K562 (cell line): ENCODE data around the gene FRMD4B. TPM values are rescaled to one million over a fixed set of nuclear protein-coding genes. Genes with fewer than 3 reads are reported as not detected.

ENCODE experiments used
- ATAC-seq: fragments of 200-7000 bp; cut with Tn5 transposase; 3 replicates; pipeline ENCODE4 v1.9.1; 2020; ENCODE audit warnings: moderate library complexity
- BruUV-seq: library from RNA; stranded (reverse); fragments of 400-500 nt; replicated peaks from 2 replicates; lab custom pipeline; 2021; lab: Mats Ljungman, UMichigan
- CTCF ChIA-PET: fragments of 300-600 bp; formaldehyde crosslinking; extraction: SDS; loops from one replicate; lab custom pipeline; 2021; ENCODE audit warnings: low intra/inter-chr PET ratio; lab: Yijun Ruan, JAX
- POLR2A ChIA-PET: fragments of 300-600, 350-650 bp; sonication (Branson Sonifier 250); formaldehyde crosslinking; extraction: SDS; loops from one replicate; lab custom pipeline; 2021; ENCODE audit warnings: antibody characterized with exemption, inconsistent platforms; lab: Yijun Ruan, JAX
- DNase-seq, 4 experiments: peaks; one replicate each; pipeline versions ENCODE4 v3.0.0 to v3.0.0-alpha.2; 2011 to 2018; ENCODE audit warnings: low spot score in 3 of 4, mixed read lengths in 3 of 4; ENCODE audit errors: extremely low read depth in 1 of 4
- FAIRE-seq: peaks from 2 replicates; lab custom pipeline; 2011; peaks lifted over from hg19 to GRCh38; lab: Jason Lieb, UNC
- H2AFZ ChIP-seq: 2 replicates; pipeline ENCODE4 v1.6.0; 2011; ENCODE audit warnings: low read depth, low read length, control low read depth, inconsistent platforms
- H3K27ac ChIP-seq: fragments of 200-600 bp; 3 replicates; pipeline ENCODE4 v1.8.0; 2011; ENCODE audit warnings: low read depth, mild to moderate bottlenecking, control low read depth, inconsistent platforms, low read length, moderate library complexity, mixed read lengths; ENCODE audit errors: extremely low read depth
- H3K27me3 ChIP-seq, 2 experiments: fragments of 300-600 bp in 1 of 2; 2 replicates in 1 of 2; 3 replicates in 1 of 2; pipeline versions ENCODE4 v1.6.0 to v1.8.0; 2011; ENCODE audit warnings: inconsistent platforms in 2 of 2, low read length in 2 of 2, mild to moderate bottlenecking in 1 of 2, mixed read lengths in 1 of 2, moderate library complexity in 1 of 2; ENCODE audit not compliant: control insufficient read depth in 2 of 2, insufficient read depth in 2 of 2
- H3K36me3 ChIP-seq: fragments of 300-600 bp; 3 replicates; pipeline ENCODE4 v1.8.0; 2011; ENCODE audit warnings: mild to moderate bottlenecking, low read length, inconsistent platforms; ENCODE audit not compliant: control insufficient read depth, insufficient read depth
- H3K4me1 ChIP-seq, 2 experiments: fragments of 200-600 bp in 1 of 2; replicated peaks in 1 of 2; 2 replicates in 1 of 2; 3 replicates in 1 of 2; pipeline versions ENCODE4 v1.5.1 to v1.8.0; 2011; ENCODE audit warnings: inconsistent platforms in 2 of 2, low read length in 2 of 2, mild to moderate bottlenecking in 1 of 2, mixed read lengths in 1 of 2, moderate library complexity in 1 of 2; ENCODE audit not compliant: control insufficient read depth in 2 of 2, insufficient read depth in 2 of 2
- H3K4me2 ChIP-seq: 2 replicates; pipeline ENCODE4 v1.6.1; 2011; ENCODE audit warnings: low read length, control low read depth, inconsistent platforms, mixed read lengths; ENCODE audit not compliant: insufficient read depth
- H3K4me3 ChIP-seq: fragments of 200-600 bp; sonication (generic), shearing (Covaris generic); 2 replicates; pipeline ENCODE4 v1.5.1; 2016; ENCODE audit warnings: control low read depth, inconsistent platforms
- H3K79me2 ChIP-seq: fragments of 200-600 bp; 3 replicates; pipeline ENCODE4 v1.8.0; 2011; ENCODE audit warnings: low read length, inconsistent platforms; ENCODE audit not compliant: control insufficient read depth, insufficient read depth
- H3K9ac ChIP-seq, 2 experiments: 2 replicates each; pipeline versions ENCODE4 v1.6.0 to v1.6.1; 2011; ENCODE audit warnings: low read depth in 2 of 2, low read length in 2 of 2, control low read depth in 1 of 2, inconsistent platforms in 1 of 2, mild to moderate bottlenecking in 1 of 2, mixed read lengths in 1 of 2; ENCODE audit not compliant: insufficient read depth in 1 of 2
- H3K9me1 ChIP-seq: one replicate; pipeline ENCODE4 v1.6.0; 2011; ENCODE audit warnings: inconsistent platforms, mild to moderate bottlenecking, low read length, moderate library complexity; ENCODE audit not compliant: control insufficient read depth, insufficient read depth
- H3K9me3 ChIP-seq: replicated peaks from 2 replicates; pipeline ENCODE4 v1.5.1; 2011; ENCODE audit warnings: low read depth, low read length, inconsistent platforms; ENCODE audit not compliant: control insufficient read depth, insufficient read depth
- H4K20me1 ChIP-seq: replicated peaks from 2 replicates; pipeline ENCODE4 v1.6.1; 2011; ENCODE audit warnings: low read length, inconsistent platforms, mixed read lengths; ENCODE audit not compliant: control insufficient read depth, insufficient read depth
- CXXC5 ChIP-seq: fragments of 250-450 bp; sonication (Bioruptor Pico); IDR thresholded peaks from 2 replicates; pipeline ENCODE4 v1.8.0; 2022; ENCODE audit warnings: inconsistent platforms, mild to moderate bottlenecking, moderate library complexity
- EP300 ChIP-seq: IDR thresholded peaks from 2 replicates; pipeline ENCODE4 v1.6.1; 2012; ENCODE audit warnings: low read length, improper control_type of control experiment
- GTF2E2 ChIP-seq: fragments of 200-800 bp; sonication (Bioruptor generic); IDR thresholded peaks from 2 replicates; pipeline ENCODE4 v1.6.1; 2016; ENCODE audit warnings: missing genetic modification characterization, missing compliant biosample characterization
- KAT7 ChIP-seq: sonication (generic); formaldehyde crosslinking; IDR thresholded peaks from 2 replicates; pipeline ENCODE4 v1.8.0; 2022; ENCODE audit warnings: missing genetic modification reagents, mild to moderate bottlenecking, borderline replicate concordance
- NCOA2 ChIP-seq, 2 experiments: fragments of 450-650 bp; IDR thresholded peaks; 2 replicates each; pipeline ENCODE4 v1.6.1; 2018; ENCODE audit warnings: mild to moderate bottlenecking in 2 of 2, moderate library complexity in 1 of 2; ENCODE audit not compliant: partially characterized antibody in 2 of 2
- NR1H2 ChIP-seq: sonication (generic); formaldehyde crosslinking; IDR thresholded peaks from 2 replicates; pipeline ENCODE4 v1.4.0; 2020; ENCODE audit warnings: mild to moderate bottlenecking, missing genetic modification reagents
- SFPQ ChIP-seq: fragments of 200-400 bp; formaldehyde crosslinking; IDR thresholded peaks from 2 replicates; pipeline ENCODE4 v1.6.1; 2017; ENCODE audit warnings: mild to moderate bottlenecking, low read depth, low read length, moderate library complexity
- SMAD2 ChIP-seq: fragments of 150-350 bp; IDR thresholded peaks from 2 replicates; pipeline ENCODE4 v1.6.1; 2014; ENCODE audit warnings: low read depth, mild to moderate bottlenecking, low read length
- SRSF3 ChIP-seq: fragments of 200-400 bp; formaldehyde crosslinking; IDR thresholded peaks from 2 replicates; pipeline ENCODE4 v1.6.1; 2016; ENCODE audit warnings: mild to moderate bottlenecking, low read length, moderate library complexity; ENCODE audit not compliant: insufficient read depth
- SRSF7 ChIP-seq: fragments of 200-400 bp; formaldehyde crosslinking; optimal IDR thresholded peaks from 2 replicates; pipeline ENCODE3; 2017; ENCODE audit warnings: mild to moderate bottlenecking, low read depth, low read length
- YY1 ChIP-seq, 3 experiments: IDR thresholded peaks; 2 replicates each; pipeline ENCODE4 v1.6.1; 2011; ENCODE audit warnings: low read length in 2 of 3, mild to moderate bottlenecking in 2 of 3, moderate library complexity in 2 of 3, borderline replicate concordance in 1 of 3, control low read depth in 1 of 3, low read depth in 1 of 3; ENCODE audit not compliant: insufficient read depth in 3 of 3, insufficient replicate concordance in 2 of 3, control insufficient read depth in 1 of 3, insufficient read length in 1 of 3; ENCODE audit errors: extremely low read depth in 1 of 3
- ZBTB17 ChIP-seq: fragments of 450-650 bp; formaldehyde crosslinking; IDR thresholded peaks from 2 replicates; pipeline ENCODE4 v1.4.0; 2020; ENCODE audit warnings: mild to moderate bottlenecking
- ZFP1 ChIP-seq: fragments of 450-650 bp; formaldehyde crosslinking; IDR thresholded peaks from 2 replicates; pipeline ENCODE4 v1.4.0; 2020; ENCODE audit warnings: mild to moderate bottlenecking, mixed read lengths
- ZNF561 ChIP-seq: fragments of 450-650 bp; formaldehyde crosslinking; conservative IDR thresholded peaks from 2 replicates; pipeline ENCODE4 v1.4.0; 2020; ENCODE audit warnings: mild to moderate bottlenecking, moderate library complexity
- ZNF589 ChIP-seq: fragments of 200-800 bp; sonication (Bioruptor generic); IDR thresholded peaks from 2 replicates; pipeline ENCODE4 v1.6.1; 2016; ENCODE audit warnings: low read depth, missing genetic modification characterization, missing compliant biosample characterization
- WGBS: fragments of 100-300 bp; shearing (Covaris generic); methylation state at CpG from one replicate; pipeline ENCODE4 v1.1.6; 2016; ENCODE audit warnings: low coverage, mixed read lengths; ENCODE audit not compliant: insufficient coverage; ENCODE audit errors: missing lambda C conversion rate; 5-methylcytosine and 5-hydroxymethylcytosine counted together
- in situ Hi-C: fragments of 300-500 bp; cut with MboI; formaldehyde crosslinking; loops from 4 replicates; pipeline ENCODE4 v1.15.0; 2018; ENCODE audit warnings: inconsistent platforms, mixed read lengths
- intact Hi-C: fragments of 100-400 bp; cut with micrococcal nuclease; formaldehyde crosslinking; loops from 2 replicates; pipeline ENCODE4 v1.14.2; 2022
- polyA plus RNA-seq, 8 experiments: library from polyadenylated mRNA; depleted of rRNA in 4 of 8; stranded (reverse) in 5 of 8; unstranded in 3 of 8; fragments of >200 nt; fragmentation: Nextera tagmentation in 2 of 8; fragmentation: Illumina TruSeq in 1 of 8; extraction: Ambion mirVana in 2 of 8; extraction: Trizol in 1 of 8; gene quantifications; 2 replicates each; pipeline versions ENCODE4 v1.2.1 to v1.2.3, GENCODE V29; 2011 to 2014; ENCODE audit warnings: inconsistent platforms in 1 of 8, missing spikeins in 1 of 8
- total RNA-seq, 7 experiments: library from RNA; depleted of rRNA in 6 of 7; stranded (reverse); fragments of >200 nt in 6 of 7; fragmentation: Illumina TruSeq in 2 of 7; extraction: Trizol in 2 of 7; gene quantifications; 2 replicates each; pipeline versions ENCODE4 v1.2.1 to v1.2.3, GENCODE V29; 2011 to 2021; ENCODE audit warnings: low replicate concordance in 1 of 7
- TF ChIP-seq, protein P1 (sequence below), 3 experiments: fragments of 200-800 bp in 1 of 3; sonication (Bioruptor generic) in 1 of 3; sonication (generic) in 1 of 3; formaldehyde crosslinking in 1 of 3; IDR thresholded peaks; 2 replicates each; pipeline versions ENCODE4 v1.6.1 to v1.8.0; 2016 to 2022; ENCODE audit warnings: mild to moderate bottlenecking in 2 of 3, missing compliant biosample characterization in 2 of 3, missing genetic modification characterization in 2 of 3, missing genetic modification reagents in 1 of 3

FRMD4B gene
- total and polyA plus RNA-seq, 9 of the 15 experiments (the other 6 are each of a cell fraction or from before 2014, with no cell fraction given): 0.03 to 0.09 (median 0.04) TPM; not detected in 3

GRCh38 chr3:69388241-69388640, 2.4 kb upstream of the FRMD4B start (continued):
- TF ChIP-seq SFPQ (no peak), ZFP1 (no peak), GTF2E2 (tag) (no peak), YY1 (IDR thresholded peaks at IDR 0.05; ENCODE audit: borderline replicate concordance in 1 of 3, control insufficient read depth in 1 of 3, extremely low read depth in 1 of 3, insufficient read depth in 3 of 3, insufficient read length in 1 of 3, insufficient replicate concordance in 2 of 3, low read depth in 1 of 3, low read length in 2 of 3) (no peak)

- CTCF ChIA-PET: no interaction called here
- WGBS: 0% methylated on average over 8 of the region's 8 CpGs
- TF ChIP-seq ZBTB17 (CRISPR knock-in tag) (no peak), SRSF7 (no peak), ZNF589 (no peak), NR1H2 (no peak), ZNF561 (CRISPR knock-in tag) (no peak), NCOA2 (IDR thresholded peaks at IDR 0.05; ENCODE audit: partially characterized antibody in 2 of 2) (no peak), EP300 (no peak), SMAD2 (no peak), KAT7 (CRISPR knock-in tag) (no peak), SRSF3 (no peak), CXXC5 (no peak)
- TF ChIP-seq, protein P1, sequence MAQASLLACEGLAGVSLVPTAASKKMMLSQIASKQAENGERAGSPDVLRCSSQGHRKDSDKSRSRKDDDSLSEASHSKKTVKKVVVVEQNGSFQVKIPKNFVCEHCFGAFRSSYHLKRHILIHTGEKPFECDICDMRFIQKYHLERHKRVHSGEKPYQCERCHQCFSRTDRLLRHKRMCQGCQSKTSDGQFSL (CRISPR knock-in tag; IDR thresholded peaks at IDR 0.05): no peak
- TF ChIP-seq, protein P1 (tag; IDR thresholded peaks at IDR 0.05): no peak
Observed at GRCh38 chr3:69386556-69387385, 883 bp upstream of the FRMD4B start.

More at GRCh38 chr3:69386556-69387385, 883 bp upstream of the FRMD4B start:
- no peaks in the 10 kb centered on the region for H4K20me1 ChIP-seq
- H3K4me2 ChIP-seq: no peak overlapping the region
- in situ Hi-C loops (no loop called here), intact Hi-C loops (no loop called here)
- peaks cover 0 to 22% of the 10 kb centered on the region in 2 experiments; a peak in 2 of 5 replicates for H3K27me3 ChIP-seq
- no peak overlapping the region for H3K27ac ChIP-seq
- no TSS peak for BruUV-seq
- no peak overlapping the region for H2AFZ ChIP-seq
- POLR2A ChIA-PET: no interaction called here
- H3K4me1 ChIP-seq: peaks cover 0 to 8% of the 10 kb centered on the region in 2 experiments; a peak in 2 of 5 replicates
- no peak overlapping the region for H3K9ac ChIP-seq
- H3K4me3 ChIP-seq: no peak overlapping the region
- H3K36me3 ChIP-seq: no peaks in the 10 kb centered on the region
- DNase-seq: no peak
- no peaks in the 10 kb centered on the region for H3K9me3 ChIP-seq
- ATAC-seq: no peak
- H3K9me1 ChIP-seq: no peaks in the 10 kb centered on the region
- FAIRE-seq: no peak
- no peaks in the 10 kb centered on the region for H3K79me2 ChIP-seq
